Stimulated activated CD4-positive, alpha-beta T cell treated with anti-CD3 and anti-CD28 coated beads, TNF-alpha, amount 100 ng/mL, for 24 hours (primary cell): ENCODE results near the gene C17orf50.
"Not testable (repeated sequence)": the region's sequence is repeated elsewhere in the genome, so short reads cannot be mapped to it uniquely, and the experiment has no call there.

Experiments used
- DNase-seq, 3 experiments: peaks; one replicate each; pipeline ENCODE4 v3.0.0-alpha.2; 2020; ENCODE audit warnings: low read depth in 3 of 3

Gene C17orf50

DNA sequence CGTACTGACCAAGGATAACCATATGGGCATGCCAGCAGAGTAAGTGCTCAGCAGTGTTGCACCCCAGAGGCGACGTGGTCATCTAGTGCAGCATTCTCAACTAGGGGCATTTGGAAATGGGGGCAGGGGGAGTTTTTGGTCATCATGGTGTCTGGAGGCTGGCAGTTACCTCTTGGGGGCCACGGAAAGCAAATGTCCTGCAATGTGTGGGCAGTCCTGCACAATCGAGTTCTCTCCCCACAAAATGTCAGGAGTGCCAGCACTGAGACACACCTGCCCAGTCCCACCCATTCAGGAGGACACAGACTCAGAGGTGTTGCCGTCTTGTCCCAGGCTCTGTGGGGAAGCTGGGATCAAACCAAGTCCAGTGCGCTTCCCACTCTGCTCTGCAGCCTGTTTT is 26.3 kb upstream of the C17orf50 start:
- DNase-seq = no peak

GRCh38 chr17:35735036-35735805 is 25.5 kb upstream of the C17orf50 start:
- no peak for DNase-seq

DNA sequence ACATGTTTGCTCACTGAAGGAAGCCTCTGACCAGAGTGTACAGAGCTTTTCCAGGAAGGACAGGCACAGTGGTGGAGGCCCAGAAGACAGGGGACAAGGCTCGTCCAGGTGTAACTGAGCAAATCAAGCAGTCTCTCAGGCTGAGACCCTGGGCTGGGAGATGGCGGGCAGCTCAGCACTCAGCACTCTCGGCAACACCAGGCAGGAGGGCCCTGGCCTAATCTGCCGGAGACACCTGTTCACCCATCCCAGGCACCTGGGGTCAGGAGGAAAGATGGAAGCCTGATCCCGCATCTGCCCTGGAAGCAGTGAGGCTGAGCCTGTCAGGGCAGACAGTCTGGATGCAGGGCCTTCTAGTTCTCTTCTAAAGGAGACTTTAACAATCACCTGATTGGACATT is 24.5 kb upstream of the C17orf50 start:
- DNase-seq = no peak

- DNase-seq = no peak
Measured at GRCh38 chr17:35738519-35739133, 22.1 kb upstream of the C17orf50 start.

DNA sequence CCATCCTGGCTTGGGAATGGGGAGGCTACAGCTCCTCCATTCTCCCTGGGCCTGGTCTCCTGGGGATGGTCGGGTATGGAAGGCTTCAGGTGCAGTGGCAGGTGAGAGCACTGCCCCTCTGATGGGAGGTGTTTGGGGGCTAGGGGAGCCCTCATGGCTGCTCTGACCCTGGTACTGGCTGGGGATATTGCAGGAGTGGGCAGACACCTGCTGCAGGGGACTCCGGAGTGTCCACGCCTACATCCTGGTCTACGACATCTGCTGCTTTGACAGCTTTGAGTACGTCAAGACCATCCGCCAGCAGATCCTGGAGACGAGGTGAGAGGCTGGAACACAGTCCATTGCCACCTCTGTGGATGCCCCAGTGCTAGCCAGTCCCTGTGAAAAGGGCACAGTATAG is 20.5 kb upstream of the C17orf50 start:
- DNase-seq = no peak

- DNase-seq = peak in 1 of 3 experiments; percentile 33
Measured at GRCh38 chr17:35740997-35741931, 19.4 kb upstream of the C17orf50 start.

DNA sequence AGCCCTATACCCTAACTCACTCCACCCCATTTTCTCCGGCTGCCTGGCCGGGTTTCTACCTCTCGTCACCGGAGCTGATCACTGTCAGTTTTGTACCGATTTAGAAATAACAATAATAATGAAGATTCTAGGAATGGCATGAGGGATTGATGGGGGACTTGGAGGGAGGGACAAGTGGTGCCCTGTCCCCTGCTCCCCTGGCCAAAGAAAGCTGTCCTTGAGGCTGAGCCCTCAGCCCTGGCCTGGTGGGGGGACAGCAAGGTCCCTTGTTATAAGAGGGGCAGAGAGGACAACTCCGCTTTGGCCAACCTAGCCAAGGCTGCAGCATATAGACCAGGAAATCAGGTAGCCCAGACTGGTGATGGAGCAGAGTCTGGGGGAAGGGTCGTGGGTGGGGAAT is 18.2 kb upstream of the C17orf50 start:
- no peak for DNase-seq

DNA sequence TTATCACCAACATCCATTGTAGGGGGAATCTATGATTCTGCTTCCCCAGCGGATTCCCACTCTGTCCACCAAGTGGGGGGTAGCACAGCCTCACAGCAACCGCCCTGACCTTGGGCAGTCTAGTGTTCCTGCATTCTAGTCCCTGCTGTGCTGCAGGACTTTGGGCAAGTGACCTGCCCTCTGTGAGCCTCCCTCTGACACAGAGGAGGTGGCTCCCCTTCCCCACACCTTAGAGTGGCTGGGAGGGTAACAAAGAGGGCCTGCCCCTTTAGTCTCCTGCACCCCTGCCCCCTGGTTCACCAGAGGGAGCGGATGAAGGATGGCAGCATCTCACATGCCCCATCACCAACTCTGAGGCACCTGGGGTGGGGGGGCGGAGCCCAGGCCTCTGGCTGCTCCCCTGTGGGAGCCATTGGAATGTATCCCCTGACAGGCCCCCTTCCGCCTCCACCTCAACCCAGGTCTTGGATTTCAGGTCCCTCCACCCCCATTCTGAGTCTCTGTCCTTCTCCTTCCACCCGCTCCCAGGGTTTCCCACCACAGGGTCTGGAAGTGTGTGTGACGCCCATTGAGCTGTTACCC is 17.7 kb upstream of the C17orf50 start:
- DNase-seq = no peak

DNA sequence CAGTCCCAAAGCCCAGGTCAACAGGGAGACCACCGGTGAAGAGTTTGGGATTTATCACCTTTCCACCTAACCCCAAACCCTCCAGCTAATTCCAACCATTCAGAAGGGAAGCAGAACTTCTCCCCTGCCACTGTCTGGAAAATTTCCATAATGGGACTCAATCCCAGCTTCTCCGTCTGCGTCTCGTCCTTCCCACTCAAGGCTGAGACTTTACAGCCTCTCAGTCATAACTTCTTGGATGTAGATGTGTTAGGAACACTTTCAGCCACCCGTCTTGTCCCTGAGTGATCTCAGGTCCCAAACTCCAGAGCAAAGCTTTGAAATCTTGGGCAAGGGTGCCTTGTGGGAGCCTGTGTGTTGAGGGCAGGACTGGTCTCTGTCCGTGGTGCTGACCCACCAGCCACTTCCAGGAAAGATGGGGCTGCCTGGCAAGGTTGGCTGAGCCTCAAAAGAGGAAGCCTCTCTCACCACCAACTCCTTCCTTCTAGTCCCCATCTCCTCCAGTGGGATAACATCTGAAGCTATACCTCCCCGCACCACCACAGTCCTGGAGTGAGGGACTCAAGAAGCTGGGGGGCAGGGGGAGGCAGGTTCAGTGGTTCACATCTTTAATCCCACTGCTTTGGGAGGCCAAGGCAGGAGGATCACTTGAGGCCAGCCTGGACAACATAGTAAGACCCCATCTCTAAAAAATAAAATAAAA is 16.9 kb upstream of the C17orf50 start:
- DNase-seq = no peak

GRCh38 chr17:35744830-35745229 is 15.9 kb upstream of the C17orf50 start:
- DNase-seq = no peak

GRCh38 chr17:35745246-35745645 is 15.4 kb upstream of the C17orf50 start:
- no peak for DNase-seq

DNA sequence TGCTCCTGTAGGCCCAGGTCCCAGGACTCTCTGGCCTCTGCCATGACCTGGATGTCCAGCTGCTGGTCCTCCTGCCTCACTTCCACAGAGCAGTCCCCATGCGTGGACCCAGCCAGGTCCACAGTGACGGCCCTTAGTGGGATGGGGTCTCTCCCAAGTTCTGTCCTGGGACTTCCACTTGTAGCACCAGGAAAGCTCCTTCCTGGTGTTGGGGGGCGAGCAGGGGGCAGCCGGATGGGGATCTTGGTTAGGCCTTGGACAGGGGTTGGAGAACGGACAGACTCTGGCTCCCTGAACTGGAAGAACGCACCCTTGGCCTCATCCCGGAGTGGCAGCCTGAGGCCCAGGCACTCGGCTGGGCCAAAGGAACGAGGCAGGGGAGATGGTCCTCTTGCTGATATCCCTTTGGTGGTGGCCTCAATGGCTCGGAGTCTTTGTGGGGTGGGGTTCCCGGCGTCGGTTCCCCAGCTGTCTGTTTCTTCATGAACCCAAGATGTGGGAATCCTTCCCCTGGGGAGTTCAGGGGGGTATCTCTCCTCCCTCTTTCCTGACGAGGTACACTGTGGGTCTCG is 14.9 kb upstream of the C17orf50 start:
- DNase-seq = no peak

GRCh38 chr17:35747540-35748017 is 13.1 kb upstream of the C17orf50 start:
- DNase-seq = peak; percentile 54 to 79 (median 64)

- DNase-seq = no peak
Measured at GRCh38 chr17:35748341-35748841, 12.3 kb upstream of the C17orf50 start.

- no peak for DNase-seq
Measured at GRCh38 chr17:35748979-35749378, 11.7 kb upstream of the C17orf50 start.

DNA sequence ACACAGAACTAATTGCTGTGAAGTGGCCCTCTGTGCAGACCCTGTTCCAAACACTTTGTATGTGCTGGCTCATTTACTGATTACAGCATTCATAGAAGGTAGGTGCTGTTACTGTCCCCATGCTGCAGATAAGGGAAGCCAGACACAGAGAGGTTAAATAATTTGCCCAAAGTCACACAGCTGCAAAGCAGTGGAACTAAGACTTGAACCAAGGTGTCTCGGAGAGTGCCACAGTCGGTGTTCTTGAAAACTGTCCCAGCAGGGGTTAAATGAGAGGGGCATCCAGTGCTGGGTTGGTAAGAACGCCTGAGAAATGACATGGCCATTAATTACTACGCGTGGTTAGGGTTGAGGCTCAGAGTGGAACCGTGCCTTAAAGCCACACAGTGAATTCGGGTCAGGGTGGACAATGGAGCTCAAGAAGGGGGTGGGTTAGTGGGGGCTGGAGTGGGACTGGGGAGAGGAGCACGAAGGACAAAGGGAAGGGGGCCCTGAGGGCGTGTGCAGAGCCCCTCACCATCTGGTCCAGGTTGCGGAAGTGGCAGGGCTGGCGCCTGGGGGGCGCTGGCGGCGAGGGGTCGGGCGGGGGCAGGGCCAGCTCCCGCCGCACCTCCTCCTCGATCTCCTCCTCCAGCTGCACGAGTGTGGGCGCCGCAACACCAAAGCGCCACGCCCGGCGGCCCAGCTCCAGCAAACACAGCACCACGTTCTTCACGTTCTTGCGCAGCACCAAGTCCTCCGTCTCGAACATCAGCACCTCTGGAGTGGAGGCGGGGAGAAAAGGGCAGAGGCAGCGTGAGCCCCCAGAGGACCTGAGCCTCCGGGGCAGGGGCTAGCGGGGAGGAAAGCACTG is 10.9 kb upstream of the C17orf50 start:
- DNase-seq = no peak

GRCh38 chr17:35750526-35751395 is 9.9 kb upstream of the C17orf50 start:
- DNase-seq = no peak

DNA sequence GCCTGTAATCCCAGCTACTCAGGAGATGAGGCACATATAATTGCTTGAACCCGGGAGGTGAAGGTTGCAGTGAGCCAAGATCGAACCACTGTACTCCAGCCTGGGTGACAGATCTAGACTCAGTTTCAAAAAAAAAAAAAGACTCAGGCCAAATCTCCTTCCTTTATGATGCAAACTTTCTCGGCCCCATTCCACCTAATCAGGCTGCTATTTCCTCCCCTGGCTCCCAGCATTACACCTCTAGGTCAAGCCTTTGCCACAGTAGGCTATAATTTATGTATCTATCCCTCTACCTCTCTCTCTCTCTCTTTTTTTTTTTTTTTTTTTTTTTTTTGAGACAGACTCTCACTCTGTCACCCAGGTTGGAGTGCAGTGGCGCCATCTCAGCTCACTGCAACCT is 9.1 kb upstream of the C17orf50 start:
- not testable (repeated sequence) for DNase-seq

GRCh38 chr17:35752471-35752870 is 8.2 kb upstream of the C17orf50 start:
- no peak for DNase-seq
